KG1 (cell line): ENCODE measurements around the gene LRRC74B.
"Not testable (repeated sequence)": the region's sequence is repeated elsewhere in the genome, so short reads cannot be mapped to it uniquely, and the experiment has no call there.

Source experiments
- DNase-seq: peaks from one replicate; lab custom pipeline; 2025; lab: John Stamatoyannopoulos, UW

LRRC74B gene

GRCh38 chr22:21045585-21046294 lies at the start of gene LRRC74B:
Gene LRRC74B (plus strand): TSS chr22:21045946. CDS start chr22:21045987, 41 bp downstream.
- DNase-seq = no peak

- no peak for DNase-seq
These were observed 49.7 kb upstream of the LRRC74B start for GRCh38 chr22:20996031-20996410.

DNA sequence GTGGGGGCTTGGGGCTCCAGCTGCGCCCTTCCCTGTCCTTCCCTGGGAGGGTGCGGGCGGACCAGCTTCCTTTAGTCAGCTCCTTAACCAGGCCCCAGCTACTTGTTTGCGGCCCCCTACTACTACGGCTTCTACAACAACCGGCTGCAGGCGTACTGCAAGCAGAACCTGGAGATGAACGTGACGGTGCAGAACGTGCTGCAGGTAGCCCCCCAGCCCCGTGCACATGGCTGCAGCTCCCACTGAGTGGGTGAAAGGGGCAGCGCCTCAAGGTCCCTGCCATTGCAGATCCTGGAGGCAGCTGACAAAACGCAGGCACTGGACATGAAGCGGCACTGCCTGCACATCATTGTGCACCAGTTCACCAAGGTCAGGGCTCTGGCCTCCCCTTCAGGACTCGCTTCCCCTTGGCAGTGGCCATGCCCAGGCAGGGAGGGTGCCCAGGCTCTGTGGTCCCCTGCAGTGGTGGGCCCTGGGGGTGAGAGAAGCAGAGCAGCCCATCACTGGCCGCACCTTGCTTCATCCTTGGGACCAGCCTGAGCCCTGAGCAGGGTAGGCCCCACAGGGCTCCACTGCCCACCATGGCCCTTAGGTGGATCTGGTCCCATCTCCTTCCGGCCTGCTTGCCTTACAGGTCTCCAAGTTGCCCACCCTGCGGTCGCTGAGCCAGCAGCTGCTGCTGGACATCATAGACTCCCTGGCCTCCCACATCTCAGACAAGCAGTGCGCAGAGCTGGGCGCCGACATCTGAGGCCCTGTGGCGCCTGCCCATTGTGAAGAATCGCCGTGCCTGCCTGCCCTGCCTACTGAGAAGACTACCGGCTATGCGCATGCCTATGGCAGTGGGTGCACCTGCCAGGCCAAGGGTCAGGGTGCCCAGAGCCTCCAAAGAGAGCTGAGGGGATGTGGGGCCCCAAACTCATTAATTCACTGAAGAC lies 48.9 kb upstream of the LRRC74B start:
- no peak for DNase-seq

GRCh38 chr22:20997536-20998257 lies 48.0 kb upstream of the LRRC74B start:
- no peak for DNase-seq

- DNase-seq = no peak
These were observed 47.1 kb upstream of the LRRC74B start for GRCh38 chr22:20998411-20999336.

GRCh38 chr22:20999350-21000206 lies 46.2 kb upstream of the LRRC74B start:
- no peak for DNase-seq

DNA sequence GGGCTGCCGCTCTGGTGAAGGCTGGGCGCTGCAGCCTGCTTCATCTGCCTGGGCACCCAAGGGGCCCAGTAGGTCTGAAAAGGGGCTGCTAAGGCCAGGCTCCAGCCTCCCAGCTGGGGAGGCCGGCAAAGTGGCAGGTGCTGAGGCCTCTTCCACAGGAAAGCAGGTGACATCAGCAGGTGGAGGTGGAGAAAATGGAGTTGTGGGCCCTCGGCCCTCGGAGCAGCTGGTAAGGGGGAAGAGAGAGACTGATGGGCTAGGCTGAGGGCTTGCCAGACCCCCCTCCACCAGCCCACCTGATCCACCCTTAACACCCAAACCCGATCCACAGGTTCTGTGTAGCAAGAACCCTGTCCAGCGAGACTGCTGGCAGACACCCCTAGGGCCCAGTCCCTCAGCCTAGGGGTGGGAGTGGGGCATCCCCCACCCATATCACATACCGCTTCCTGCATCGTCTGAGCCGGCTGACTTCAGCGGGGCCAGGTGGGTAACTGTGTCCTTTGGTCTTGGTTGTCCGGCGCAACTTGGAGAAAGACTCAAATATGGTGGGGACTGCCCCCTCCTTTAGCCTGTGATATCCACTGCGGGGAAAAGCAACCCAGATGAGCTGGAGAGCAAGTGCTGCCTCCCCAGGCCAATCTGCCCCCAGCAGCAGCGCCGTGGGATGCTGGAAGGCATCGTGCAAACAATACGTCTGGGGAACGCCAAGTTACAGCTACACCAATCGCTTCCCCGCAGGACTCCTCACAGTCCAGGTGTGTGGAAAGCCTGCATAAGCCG lies 45.3 kb upstream of the LRRC74B start:
- DNase-seq = no peak

- no peak for DNase-seq
These were observed 44.7 kb upstream of the LRRC74B start for GRCh38 chr22:21000987-21001600.

- DNase-seq = peak; percentile 92
These were observed 44.0 kb upstream of the LRRC74B start, which contains the start of gene THAP7 for GRCh38 chr22:21001601-21002325. Gene THAP7 (minus strand): TSS chr22:21002118. CDS start chr22:21001911, 207 bp downstream.

GRCh38 chr22:21003782-21004181 lies 42.0 kb upstream of the LRRC74B start:
- no peak for DNase-seq

DNA sequence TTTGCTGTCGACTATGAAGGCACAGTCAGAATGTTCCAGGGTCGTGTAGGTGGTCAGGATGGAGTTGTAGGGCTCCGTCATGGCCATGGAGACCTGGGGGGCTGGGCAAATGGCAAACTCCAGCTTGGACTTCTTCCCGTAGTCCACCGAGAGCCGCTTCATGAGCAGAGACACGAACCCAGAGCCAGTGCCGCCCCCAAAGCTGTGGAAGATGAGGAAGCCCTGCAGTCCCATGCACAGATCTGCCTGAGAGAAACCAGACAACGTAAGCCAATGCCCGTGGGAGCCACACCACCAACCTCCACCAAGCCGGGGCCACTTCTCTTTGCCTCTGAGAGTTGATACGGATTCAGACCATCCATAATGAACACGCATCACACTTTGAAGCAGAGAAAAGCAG lies 36.5 kb upstream of the LRRC74B start:
- DNase-seq = not testable (repeated sequence)

DNA sequence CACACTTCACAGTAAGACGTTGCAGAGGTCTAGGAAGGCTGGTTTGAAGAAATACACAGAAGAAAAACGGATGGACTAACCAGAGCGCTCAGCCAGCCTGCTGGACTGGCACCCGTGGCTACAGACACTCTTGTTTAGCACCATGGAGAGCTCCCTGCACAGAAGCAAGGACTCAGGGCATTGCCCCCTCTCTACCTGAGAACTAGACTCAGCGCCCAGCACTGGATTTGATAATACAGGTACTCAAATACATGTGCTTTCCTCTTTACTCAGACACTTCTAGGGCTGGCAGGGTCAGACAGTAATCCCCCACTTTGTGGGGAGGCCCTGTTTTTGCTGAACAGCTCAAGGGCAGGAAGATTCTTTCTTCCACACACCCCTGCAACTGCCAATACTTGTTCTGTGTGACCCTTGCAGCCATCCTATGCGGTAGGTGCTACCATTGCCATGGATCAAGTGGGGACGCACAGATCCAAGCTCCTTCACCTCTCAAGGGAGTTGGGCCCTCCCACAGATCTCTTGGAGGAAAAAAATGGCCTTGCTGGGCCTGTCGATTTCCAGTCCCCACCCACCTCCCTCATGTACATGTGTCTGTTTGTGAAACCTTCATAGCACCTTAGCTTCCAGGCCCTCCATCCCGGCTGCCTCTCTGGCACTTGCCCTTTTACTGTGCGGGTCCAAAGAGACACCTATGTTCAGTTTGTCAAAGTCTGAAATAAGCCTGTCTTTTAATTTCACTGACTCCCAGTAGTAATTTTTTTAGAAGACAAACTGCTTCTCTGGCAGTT lies 35.9 kb upstream of the LRRC74B start:
- DNase-seq = peak; percentile 1

- no peak for DNase-seq
These were observed 35.2 kb upstream of the LRRC74B start for GRCh38 chr22:21010426-21011113.

- DNase-seq = no peak
These were observed 33.0 kb upstream of the LRRC74B start for GRCh38 chr22:21012446-21013407.

DNA sequence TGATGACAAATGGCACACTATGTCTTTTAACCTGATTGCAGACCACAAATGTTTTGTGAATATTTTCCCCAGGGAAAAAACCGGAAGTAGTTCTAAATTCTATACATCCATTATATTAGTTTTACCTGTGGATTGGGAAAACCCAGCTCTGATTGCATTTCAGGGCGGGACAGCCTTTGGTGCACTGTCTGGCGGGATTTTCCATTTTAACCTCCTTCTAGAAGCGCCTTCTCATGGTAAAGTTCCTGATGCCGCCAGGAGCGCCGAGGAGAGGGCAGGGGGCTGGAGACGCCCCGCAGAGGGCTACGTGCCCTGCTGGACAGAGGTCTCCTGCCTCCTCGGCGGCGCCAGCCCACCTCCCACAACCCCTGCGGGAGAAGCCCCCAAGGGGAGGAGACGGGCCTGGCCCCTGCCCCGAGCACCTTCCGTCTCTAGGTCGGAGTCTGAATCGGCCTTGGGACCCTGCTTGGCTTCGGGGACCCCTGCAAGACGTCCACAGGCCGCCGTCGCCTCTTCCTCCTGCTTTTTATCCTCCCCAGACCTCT lies 32.0 kb upstream of the LRRC74B start:
- DNase-seq = no peak
